A204.1 (cell line): Measurements from ENCODE around the gene FLRT2.

Experiments
- FAIRE-seq: peaks from 2 replicates; lab custom pipeline; 2012; peaks lifted over from hg19 to GRCh38; lab: Jason Lieb, UNC

FLRT2 gene

DNA sequence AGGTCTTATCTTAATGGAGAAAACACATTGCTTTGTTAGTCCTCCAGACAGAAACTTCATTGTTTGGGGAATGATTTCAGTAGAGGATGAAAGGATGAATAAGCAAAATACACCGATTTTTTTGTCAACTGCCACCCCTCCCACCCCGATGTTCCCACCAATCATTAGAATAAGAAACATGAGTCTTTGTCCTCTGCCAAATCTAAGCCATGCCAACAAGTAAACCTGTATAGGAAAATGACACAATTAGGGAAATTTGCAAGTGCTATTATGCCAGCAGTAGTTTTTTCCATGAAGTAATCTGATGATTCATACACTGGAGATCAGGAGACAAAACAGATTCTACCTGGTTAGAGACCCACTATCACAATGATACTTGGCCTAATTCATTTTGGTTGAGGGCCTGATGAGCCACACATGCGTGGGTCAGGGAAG lies 35.9 kb downstream of the FLRT2 start:
- FAIRE-seq, result no peak

DNA sequence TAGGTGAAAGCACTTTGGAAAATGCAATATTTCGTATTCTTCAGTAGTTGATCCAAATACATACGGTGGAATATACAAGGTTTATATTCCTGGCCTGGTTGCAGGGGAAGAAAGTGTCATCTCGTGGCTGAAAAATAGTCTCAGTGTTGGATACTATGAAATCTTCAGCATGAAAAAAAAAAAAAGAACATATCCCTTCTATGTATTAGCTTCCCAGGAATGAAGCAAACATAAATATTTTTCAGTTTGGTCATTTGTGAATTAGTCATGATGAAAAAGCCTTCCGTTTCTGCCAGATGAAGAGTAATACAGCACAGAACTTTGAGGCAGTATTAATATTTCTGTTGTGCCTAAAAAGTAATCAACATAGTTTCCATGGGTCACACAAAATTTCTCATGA lies 36.7 kb downstream of the FLRT2 start:
- FAIRE-seq, result no peak

DNA sequence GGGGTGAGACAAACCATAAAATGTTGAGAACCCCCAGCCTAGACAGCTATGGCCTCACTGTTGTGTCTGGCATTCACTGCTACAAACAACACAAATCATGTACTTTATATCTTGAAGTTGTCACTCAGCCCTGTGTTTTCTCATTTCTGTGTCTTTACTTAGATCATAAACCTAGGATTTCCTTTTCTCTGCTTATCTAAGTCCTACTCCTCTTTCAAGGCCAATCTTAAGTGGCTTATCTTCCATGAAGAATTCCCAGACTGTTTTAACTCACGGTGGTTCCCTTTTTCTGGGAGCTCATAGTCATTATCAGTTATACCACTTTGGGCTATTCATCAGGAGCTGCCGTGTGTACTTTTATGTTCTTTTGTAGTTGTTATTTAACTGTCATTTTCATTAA lies 42.1 kb downstream of the FLRT2 start:
- FAIRE-seq, result no peak

DNA sequence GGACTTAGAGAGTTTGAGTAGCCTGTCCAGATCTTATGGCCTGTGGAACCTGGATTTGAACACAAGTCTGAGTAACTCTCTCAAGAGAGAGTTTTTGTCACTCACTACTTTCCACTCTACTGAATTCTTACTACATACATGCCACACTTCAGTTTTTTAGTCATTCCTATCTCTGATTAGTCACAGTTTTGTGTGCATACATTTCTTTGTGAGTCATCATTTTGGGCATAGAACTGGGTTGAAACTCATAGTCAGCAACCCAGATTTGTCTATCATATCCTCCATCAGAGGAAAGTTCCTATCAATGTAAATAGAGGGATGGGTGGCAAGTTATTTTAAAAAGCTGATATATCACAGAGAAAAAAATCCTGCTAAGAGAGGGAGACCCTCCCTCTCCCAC lies 42.9 kb downstream of the FLRT2 start:
- no peak for FAIRE-seq

DNA sequence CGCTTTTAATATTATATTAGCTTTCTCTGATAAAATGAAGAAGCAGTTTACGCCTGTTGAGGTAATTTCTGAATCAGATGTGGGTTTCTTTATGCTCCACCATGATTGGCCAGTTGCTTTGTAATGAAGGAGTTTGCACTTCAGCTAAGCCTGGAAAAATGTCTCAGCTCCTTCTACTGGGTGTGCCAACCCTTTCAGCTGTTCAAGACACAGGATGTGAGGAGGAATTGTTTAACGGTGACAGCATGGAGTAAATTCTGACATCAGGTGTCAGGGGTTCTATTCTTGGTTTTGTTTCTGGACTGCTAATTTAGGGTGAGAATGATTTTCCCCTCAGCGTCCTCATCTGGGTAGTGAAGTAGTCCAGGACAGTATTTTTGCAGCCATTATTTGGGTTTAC lies 43.5 kb downstream of the FLRT2 start:
- FAIRE-seq, result no peak

DNA sequence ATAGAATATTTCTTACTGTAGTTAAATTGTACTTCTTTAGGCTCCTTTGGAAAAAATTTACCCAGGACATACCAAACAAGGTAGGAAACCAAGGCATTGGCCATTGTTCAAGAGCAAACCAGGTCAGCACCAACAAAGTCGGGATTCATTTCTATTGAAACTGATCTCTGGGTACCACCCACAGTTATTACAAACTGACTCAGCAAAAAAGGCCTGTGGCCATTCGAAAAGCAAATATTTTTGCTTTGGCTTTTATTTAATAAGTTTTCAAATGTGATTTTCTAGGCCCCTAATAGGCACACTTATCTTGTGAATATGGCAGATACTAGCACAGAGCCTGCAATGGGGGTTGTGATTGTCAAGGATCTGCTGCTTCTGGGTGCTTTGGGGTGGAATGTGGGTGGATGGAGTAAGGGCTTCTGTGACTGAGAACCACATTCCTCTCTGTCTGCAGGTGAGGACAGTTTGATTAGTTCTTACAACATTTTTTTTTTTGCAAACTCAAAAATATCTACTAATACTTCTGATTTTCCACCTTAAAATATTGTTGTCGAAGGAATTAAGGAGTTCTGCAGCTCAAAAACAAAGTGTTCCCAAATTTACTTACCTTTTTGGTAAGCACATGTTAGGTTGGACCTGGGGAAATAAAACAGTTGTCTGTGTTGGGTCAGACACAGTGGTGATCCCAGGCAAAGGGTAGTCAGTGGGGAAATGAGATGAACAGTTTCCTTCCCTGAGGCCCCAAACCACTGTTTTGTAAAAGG lies 45.1 kb downstream of the FLRT2 start:
- no peak for FAIRE-seq

DNA sequence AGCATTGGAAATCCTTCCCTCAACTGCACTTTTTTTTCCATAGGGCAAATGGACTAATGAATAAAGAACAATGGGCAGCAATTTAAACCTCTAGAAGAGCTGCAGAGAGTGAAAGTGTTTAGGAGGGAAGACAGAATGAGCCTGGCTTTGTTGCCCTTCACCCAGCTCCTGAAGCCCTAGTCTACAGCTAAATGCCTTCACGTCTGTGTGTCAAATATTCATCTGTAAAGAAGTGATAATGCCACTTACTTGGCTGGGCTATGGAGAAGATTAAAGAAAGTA lies 45.6 kb downstream of the FLRT2 start:
- FAIRE-seq, result no peak

DNA sequence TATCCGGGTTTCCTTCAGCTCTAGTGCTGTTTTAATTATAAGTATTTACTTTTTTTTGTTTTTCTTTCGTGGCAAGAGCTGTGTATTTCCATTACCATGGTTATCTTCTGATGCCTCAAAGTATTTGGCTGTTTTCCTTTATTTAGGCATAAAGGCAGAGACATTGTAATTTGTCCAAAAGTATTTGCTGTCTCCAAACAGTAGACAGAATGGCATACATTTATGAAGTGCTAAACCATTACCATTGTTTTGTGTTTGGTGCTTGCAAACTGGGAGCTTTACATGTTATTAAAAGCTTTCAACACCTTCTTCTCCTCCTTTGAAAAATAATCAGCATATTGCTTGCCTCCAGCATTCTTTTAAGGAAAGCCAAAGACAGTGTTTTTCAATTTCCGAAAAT lies 46.3 kb downstream of the FLRT2 start:
- no peak for FAIRE-seq

DNA sequence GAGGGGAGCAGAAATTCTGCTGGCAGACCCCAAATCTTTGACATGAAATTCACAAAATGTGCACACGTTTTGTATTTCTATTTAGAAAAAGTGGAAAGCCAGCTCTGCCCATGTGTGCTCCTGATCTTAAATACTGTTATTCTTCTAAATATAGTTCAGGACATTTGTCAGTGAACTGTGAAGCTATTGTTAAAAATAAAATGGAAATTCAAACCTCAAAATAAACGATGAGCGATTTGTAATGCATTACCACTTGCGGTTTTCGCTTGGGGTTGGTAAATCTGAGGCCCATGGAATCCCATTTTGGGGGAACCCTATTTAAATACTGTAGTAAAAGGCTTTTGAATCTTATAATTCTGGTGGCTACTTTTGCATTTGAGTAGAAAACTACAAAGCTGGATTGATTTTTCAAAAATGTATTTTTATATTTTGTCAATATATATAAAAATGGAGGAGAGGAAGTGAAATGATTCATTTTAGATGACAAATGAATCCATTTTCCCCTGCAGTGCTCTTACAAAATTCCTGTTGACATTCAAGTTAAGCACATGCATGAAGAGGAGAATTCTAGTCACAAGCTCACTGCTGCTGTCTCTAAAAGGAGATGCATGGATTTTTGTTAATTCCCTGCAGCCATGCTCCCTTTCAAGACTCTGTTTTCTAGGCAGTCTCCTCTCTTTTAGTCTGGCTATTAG lies 47.1 kb downstream of the FLRT2 start:
- no peak for FAIRE-seq

DNA sequence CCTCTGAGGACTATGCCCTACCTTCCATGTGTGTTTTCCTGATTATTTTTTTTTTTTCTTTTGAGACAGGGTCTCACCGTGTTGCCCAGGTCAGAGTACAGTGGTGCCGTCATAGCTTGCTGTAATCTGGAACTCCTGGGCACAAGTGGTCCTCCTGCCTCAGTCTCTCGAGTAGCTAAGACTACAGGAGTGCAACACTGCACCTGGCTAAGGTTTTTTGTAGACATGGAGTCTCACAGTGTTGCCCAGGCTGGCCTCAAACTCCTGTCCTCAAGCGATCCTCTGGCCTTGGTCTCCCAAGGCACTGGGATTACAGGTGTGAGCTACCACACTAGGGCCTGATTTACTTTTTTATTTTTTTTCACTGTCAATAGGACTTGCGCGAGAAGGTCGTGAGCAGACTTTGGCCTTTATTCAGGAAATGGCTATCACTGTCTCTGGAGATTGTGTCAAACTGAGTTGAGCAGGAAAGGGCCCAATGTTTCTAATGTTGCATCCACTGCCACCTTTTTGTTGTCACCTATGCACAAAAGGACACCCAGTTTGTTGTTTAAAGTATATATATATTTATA lies 47.7 kb downstream of the FLRT2 start:
- FAIRE-seq, result no peak

DNA sequence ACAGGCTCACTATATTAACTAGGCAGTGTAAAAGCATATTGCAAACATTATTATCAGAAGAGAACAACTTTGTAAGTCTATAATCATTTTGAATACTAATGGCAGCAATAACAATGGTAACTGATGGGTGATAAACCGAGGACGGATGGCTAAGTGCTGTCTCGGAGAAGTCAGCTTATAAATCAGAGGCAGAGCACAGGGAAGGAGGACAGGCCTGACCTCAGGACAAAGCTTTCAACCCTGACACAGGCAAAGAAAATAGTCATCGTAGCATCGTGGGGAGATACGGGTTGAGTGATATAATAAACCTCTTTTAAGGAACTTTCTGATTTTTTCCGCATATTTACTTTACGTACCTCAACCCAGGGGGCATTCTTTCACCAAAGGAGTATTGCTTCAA lies 48.4 kb downstream of the FLRT2 start:
- FAIRE-seq, result no peak

DNA sequence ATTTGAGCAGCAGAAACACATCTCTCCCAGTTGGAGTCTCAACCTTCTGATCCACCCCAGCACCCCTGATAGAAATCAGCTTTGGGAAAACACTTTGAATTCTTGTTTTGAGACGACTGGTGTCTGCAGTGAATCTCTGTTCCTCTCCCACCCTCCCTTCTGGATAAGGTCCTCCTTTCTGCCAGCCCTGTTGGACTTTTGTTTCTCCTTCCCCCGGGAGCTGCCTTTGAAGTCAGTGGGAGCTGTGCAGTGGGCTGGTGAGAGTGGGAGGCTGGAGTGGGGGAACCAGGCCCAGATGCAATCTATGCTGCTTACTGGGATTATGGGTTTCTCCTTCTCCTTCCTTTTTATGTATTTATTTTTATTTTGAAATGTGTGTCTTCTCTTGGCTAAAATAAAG lies 49.0 kb downstream of the FLRT2 start:
- no peak for FAIRE-seq

DNA sequence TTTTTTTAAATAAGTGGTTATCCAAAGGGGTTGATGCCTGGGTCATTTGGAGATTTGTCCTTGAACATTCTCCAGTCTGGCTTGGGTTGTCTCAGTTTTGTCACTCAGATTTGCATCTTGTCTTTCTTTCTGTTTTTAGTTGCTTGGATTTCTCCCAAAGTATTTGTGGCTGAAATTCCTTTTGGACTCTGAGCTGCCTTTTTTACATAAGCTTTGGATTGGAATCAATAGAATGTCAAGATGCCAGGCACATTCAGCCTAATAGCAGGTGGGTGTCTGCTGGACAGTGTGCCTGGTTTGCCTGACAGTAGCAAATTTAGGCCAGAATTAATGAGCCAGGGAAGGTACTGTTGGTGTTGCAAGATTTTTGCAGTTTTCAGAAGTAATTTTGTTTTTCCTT lies 50.0 kb downstream of the FLRT2 start:
- FAIRE-seq, result no peak

DNA sequence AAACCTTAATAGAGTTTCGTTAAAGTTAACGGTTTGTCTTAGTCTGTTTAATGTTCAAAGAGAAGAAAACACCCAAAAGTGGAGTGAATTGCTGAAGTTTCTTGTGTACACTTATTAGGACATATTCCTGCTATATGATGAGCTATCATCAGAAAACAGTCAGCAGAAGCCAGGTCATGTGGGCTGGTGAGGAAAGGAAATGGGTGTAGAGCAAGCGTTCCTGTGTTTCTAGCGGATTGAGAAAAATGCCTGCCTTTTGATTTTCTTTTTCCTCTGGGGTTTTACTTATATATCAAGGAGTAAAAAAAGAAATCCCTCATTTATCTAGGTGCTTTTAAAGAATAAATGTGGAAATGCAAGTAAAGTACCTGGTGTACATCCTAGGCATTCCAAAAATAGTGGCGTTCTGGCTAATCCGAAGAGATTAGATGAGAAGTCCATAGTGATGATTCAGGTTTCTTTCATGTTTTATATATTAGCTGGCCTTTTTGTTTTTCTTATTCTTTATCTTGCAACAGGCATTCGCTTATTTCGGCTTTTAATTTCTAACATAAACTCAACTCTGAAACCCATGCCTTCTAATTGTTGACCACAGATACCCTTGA lies 50.7 kb downstream of the FLRT2 start:
- no peak for FAIRE-seq

DNA sequence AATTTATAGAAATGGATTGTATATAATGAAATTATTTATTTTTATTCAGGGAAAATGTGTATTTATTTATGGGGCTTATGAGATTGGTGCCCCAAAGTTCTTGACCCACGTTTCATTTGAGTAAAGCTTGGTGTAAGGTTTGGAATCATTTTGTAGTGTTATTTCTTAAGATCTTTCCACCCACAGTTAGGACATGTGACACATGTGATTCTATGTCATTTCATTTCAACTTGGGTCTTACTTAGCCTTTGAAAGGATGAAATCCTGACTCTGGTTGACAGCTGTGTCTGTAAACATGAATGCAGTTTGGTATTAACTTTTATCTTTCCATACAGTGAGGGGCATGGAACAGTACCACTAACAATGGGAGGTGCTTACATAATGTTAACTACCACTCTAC lies 51.7 kb downstream of the FLRT2 start:
- FAIRE-seq, result no peak

DNA sequence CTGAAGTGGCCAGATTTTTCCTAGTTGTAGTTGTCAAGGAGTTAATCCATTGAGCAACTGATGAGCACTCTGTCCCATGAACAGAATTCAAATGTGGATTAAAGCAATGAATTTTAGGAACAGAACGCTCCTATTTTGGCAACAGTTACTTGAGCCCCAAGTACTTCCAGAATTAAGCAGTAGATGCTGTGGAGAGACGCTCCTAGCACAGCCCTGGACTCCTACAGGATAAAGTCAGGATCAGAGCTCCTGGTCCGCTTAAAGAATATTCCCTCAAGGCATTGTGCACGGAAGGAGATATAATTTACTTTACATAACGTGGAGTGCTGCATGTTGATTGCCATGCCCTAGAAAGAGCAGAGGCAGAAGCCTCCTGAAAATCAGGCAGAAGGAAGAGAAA lies 53.4 kb downstream of the FLRT2 start:
- no peak for FAIRE-seq

DNA sequence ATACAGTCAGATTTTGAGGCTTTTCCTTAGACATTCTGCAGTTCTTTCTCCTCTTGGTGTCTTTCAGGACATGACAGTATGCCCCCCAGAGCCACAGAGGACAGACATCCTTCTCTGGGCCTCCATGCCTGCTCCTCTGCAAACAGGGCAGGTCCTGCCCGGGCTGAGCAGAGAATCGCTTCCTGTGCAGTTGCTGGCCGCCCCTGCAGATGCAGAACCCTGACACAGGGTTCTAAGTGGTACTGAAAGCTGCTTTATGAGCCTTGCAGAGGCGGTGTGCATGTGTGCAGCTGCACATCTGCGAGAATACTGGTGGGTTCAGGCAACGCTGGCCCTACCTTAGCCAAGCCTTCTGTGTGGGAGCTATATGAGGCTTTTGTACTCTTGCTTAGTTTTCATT lies 54.5 kb downstream of the FLRT2 start:
- no peak for FAIRE-seq

DNA sequence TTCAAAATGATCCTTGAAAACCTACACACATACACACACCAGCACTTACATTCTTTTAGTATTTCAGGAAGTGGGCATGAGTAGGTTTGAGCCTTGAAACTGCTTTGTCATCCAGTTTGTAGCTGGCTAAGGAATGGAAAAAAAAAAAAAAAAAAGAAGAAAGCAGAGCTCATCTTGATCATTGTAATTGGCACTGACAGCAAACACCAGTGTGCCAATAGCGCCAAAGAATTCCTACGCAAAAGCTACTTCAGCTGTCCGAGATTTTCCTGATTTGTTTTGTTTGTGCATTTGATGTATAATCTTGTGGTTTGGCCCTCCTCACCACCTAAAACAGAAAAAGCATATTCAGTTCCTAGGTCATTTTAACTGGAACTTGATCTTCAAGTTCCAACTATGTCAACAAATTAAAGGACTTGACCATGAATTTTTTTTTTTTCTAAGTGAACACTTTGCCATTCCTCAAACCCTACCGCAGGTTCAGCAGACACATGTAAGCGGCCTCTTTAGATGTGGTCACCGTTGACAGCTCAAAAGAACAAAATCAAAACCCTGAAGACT lies 57.3 kb downstream of the FLRT2 start:
- FAIRE-seq, result no peak

DNA sequence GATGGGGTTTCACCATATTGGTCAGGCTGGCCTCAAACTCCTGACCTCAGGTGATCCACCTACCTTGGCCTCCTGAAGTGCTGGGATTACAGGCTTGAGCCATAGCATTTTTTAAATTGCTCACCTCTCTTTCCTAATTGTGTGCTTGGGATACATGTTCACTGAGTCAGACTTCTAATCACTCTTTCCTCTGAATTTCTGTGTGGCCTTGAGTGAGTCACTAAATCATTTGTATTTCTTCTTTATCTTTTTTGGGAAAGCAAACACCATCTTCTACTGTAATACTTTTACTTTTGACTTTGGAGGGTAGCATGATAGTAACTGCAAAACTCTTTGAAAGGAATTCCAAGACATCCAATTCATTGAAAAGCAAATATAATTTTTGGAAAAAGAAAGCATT lies 60.8 kb downstream of the FLRT2 start:
- FAIRE-seq, result no peak

DNA sequence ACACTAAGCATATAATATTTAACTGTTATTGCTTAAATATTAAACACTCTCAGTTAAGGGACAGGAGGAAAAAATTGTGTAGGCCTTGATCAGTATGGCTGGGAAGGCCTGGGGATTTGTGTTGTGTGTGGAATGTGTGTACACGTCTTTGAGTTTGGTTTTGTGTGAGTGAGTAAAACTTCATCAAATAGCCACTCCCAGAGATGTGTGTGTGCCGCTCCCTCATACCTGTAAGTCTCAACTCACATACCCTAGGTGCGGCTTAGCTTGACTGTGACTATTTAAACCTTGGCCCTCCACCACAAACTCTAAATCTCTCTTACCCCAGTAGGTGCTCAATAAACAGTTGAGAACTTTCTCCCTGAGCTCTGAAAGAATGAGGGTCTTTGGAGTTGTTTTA lies 64.3 kb downstream of the FLRT2 start:
- no peak for FAIRE-seq

DNA sequence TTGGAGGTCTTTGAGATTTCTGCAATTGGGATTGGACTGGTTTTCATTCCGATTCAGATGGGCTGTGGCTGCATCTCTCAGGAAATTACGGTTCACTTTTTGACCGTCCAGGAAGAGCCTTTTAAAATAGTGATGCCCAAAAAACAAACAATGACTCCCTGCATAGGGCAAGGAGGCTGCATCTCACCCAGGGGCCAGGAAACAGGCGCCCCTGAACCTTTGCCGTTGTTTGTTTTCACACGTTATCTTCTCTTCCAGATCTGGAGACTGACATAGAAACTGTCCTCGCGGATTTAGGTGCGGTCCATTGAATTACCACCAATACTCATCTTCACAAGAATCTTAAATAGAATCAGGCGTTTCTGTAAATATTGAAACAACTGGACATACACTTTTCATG lies 66.0 kb downstream of the FLRT2 start:
- no peak for FAIRE-seq

DNA sequence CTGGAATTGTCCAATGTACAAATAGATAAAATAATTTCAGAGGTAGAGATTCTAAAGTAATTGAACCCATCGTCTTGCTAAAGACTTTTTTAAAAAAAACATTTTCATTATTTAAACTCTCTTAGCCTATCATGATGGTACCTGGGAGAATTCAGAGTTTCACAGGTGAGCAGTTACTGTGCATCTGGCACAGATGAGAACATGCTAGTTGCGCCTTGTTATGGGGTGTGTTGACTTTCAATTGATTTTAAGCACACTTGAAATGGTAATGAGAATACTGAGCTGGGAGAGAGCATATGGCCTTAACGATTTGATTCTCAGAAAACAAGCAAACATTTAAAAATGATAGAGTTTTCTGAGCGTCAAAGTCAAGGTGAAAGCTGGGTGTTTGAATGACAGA lies 66.6 kb downstream of the FLRT2 start:
- no peak for FAIRE-seq

DNA sequence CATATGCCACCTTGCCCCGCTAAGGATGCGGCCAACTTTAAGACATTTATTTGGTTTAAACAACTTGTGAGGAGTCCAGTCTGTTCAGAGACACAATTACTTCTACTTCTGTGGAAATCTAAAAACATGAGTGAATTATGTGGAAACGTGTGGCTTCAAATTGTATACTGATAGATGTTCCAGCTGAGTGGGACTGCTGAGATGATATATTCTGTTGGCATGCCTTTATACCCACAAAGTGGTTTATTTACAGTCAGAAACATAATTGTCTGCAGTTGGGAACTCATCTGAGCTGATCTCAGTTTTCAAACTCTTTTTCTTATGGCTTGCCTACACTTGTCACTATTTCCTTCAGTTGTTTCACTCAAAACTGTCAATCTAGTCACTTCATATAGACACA lies 67.8 kb downstream of the FLRT2 start:
- FAIRE-seq, result no peak
